ENCODE measurements around the gene FBLN1. TPM values are rescaled to one million over a fixed set of nuclear protein-coding genes. Genes with fewer than 3 reads are reported as not detected.
"Not testable (repeated sequence)": the region's sequence is repeated elsewhere in the genome, so short reads cannot be mapped to it uniquely, and the experiment has no call there.

FBLN1 gene
- total RNA-seq, 1 donor from 2014 or later = 624 TPM

GRCh38 chr22:45537734-45538181 is 35.1 kb downstream of the FBLN1 start:
- ATAC-seq (peak; percentile 77), DNase-seq (ENCODE audit: low spot score) (peak; percentile 74)
- intact Hi-C loops (cut with DNase I) = no loop called here

GRCh38 chr22:45538281-45538680 is 35.6 kb downstream of the FBLN1 start:
- intact Hi-C loops (cut with DNase I) = no loop called here
- ATAC-seq = no peak
- DNase-seq (ENCODE audit: low spot score) = no peak

- ATAC-seq = no peak
- no peak for DNase-seq (ENCODE audit: low spot score)
- intact Hi-C loops (cut with DNase I) = no loop called here
Measured at GRCh38 chr22:45540122-45540521, 37.4 kb downstream of the FBLN1 start.

- DNase-seq (ENCODE audit: low spot score) = no peak
- no peak for ATAC-seq
- intact Hi-C loops (cut with DNase I) = no loop called here
Measured at GRCh38 chr22:45541382-45541979, 38.8 kb downstream of the FBLN1 start.

- intact Hi-C loops (cut with DNase I) = no loop called here
Measured at GRCh38 chr22:45542001-45542520, 39.4 kb downstream of the FBLN1 start.

GRCh38 chr22:45542736-45543135 is 40.1 kb downstream of the FBLN1 start:
- ATAC-seq; DNase-seq (ENCODE audit: low spot score); intact Hi-C loops (cut with DNase I): not testable (repeated sequence)

More at GRCh38 chr22:45542001-45542520, 39.4 kb downstream of the FBLN1 start:
- ATAC-seq = no peak
- no peak for DNase-seq (ENCODE audit: low spot score)

GRCh38 chr22:45543243-45543642 is 40.6 kb downstream of the FBLN1 start:
- intact Hi-C loops (cut with DNase I) = no loop called here
- ATAC-seq (no peak), DNase-seq (ENCODE audit: low spot score) (no peak)

- ATAC-seq (peak; percentile 3), DNase-seq (ENCODE audit: low spot score) (no peak)
- intact Hi-C loops (cut with DNase I) = no loop called here
Measured at GRCh38 chr22:45544588-45545170, 42.0 kb downstream of the FBLN1 start.

GRCh38 chr22:45546333-45547015 is 43.8 kb downstream of the FBLN1 start:
- no peak for DNase-seq (ENCODE audit: low spot score)
- ATAC-seq = no peak
- intact Hi-C loops (cut with DNase I) = no loop called here

- no peak for ATAC-seq
- no peak for DNase-seq (ENCODE audit: low spot score)
- intact Hi-C loops (cut with DNase I) = no loop called here
Measured at GRCh38 chr22:45547016-45547345, 44.3 kb downstream of the FBLN1 start.

- DNase-seq (ENCODE audit: low spot score) = no peak
- ATAC-seq = no peak
- intact Hi-C loops (cut with DNase I) = no loop called here
Measured at GRCh38 chr22:45547731-45548130, 45.0 kb downstream of the FBLN1 start.

- no peak for DNase-seq (ENCODE audit: low spot score)
- intact Hi-C loops (cut with DNase I) = no loop called here
Measured at GRCh38 chr22:45548247-45548840, 45.7 kb downstream of the FBLN1 start.

GRCh38 chr22:45548991-45549761 is 46.5 kb downstream of the FBLN1 start:
- DNase-seq (ENCODE audit: low spot score) (no peak), ATAC-seq (peak; percentile 56)
- intact Hi-C loops (cut with DNase I) = no loop called here

More at GRCh38 chr22:45548247-45548840, 45.7 kb downstream of the FBLN1 start:
- ATAC-seq = no peak

GRCh38 chr22:45549762-45550378 is 47.2 kb downstream of the FBLN1 start:
- intact Hi-C loops (cut with DNase I) = loop anchor here (5.0 kb wide), 1 partner anchor 283 kb away; no protein-coding TSS in a partner anchor
- ATAC-seq (no peak), DNase-seq (ENCODE audit: low spot score) (no peak)

- DNase-seq (ENCODE audit: low spot score) = no peak
- no peak for ATAC-seq
- intact Hi-C loops (cut with DNase I) = loop anchor here (5.0 kb wide), 1 partner anchor 283 kb away; no protein-coding TSS in a partner anchor
Measured at GRCh38 chr22:45550416-45550815, 47.7 kb downstream of the FBLN1 start.

- ATAC-seq (no peak), DNase-seq (ENCODE audit: low spot score) (no peak)
- intact Hi-C loops (cut with DNase I) = loop anchor here (5.0 kb wide), 1 partner anchor 284 kb away; no protein-coding TSS in a partner anchor
Measured at GRCh38 chr22:45550891-45551290, 48.2 kb downstream of the FBLN1 start.

GRCh38 chr22:45551310-45552016 is 48.8 kb downstream of the FBLN1 start:
- DNase-seq (ENCODE audit: low spot score) (no peak), ATAC-seq (peak; percentile 49)
- intact Hi-C loops (cut with DNase I) = loop anchor here (5.0 kb wide), 1 partner anchor 284 kb away; no protein-coding TSS in a partner anchor

- ATAC-seq (no peak), DNase-seq (ENCODE audit: low spot score) (no peak)
- intact Hi-C loops (cut with DNase I) = loop anchor here (5.0 kb wide), 1 partner anchor 285 kb away; no protein-coding TSS in a partner anchor
Measured at GRCh38 chr22:45552017-45552411, 49.3 kb downstream of the FBLN1 start.
